CD4-positive, alpha-beta T cell (primary cell): ENCODE results near the gene COL4A6. TPM values are rescaled to one million over a fixed set of nuclear protein-coding genes. Genes with fewer than 3 reads are reported as not detected.

ENCODE experiments used
- ATAC-seq: fragments of 200-7000 bp; cut with Tn5 transposase; one replicate; pipeline ENCODE4 v1.10.0; 2022; ENCODE audit warnings: mild to moderate bottlenecking; ENCODE audit not compliant: poor library complexity
- CTCF ChIA-PET: fragments of 350-600 bp; sonication (Branson Sonifier 250); formaldehyde crosslinking; loops from one replicate; lab custom pipeline; 2021; ENCODE audit warnings: antibody characterized with exemption, inconsistent platforms; lab: Charles Lee
- POLR2A ChIA-PET: fragments of 350-600 bp; sonication (Branson Sonifier 250); formaldehyde crosslinking; loops from one replicate; lab custom pipeline; 2021; ENCODE audit warnings: antibody characterized with exemption, inconsistent platforms; lab: Charles Lee
- DNase-seq, 14 experiments: peaks; one replicate each; pipeline ENCODE4 v3.0.0-alpha.2; 2013 to 2020; ENCODE audit warnings: mixed read lengths in 2 of 14
- H3K27ac ChIP-seq, 2 donors: one replicate each; pipeline versions ENCODE4 v1.5.1 to v1.7.0; 2013; ENCODE audit warnings: low read length in 2 of 2, low read depth in 1 of 2, mild to moderate bottlenecking in 1 of 2
- H3K27me3 ChIP-seq, 2 experiments: 1 replicate in 1 of 2; 2 replicates in 1 of 2; pipeline versions ENCODE4 v1.6.1 to v1.7.0; 2013; ENCODE audit warnings: low read length in 2 of 2, control low read depth in 1 of 2, mild to moderate bottlenecking in 1 of 2, moderate library complexity in 1 of 2; ENCODE audit not compliant: insufficient read depth in 2 of 2, control insufficient read depth in 1 of 2
- H3K36me3 ChIP-seq: one replicate; pipeline ENCODE4 v1.6.1; 2013; ENCODE audit warnings: low read length, control low read depth; ENCODE audit not compliant: insufficient read depth
- H3K4me1 ChIP-seq: one replicate; pipeline ENCODE4 v1.6.1; 2013; ENCODE audit warnings: low read length, control low read depth; ENCODE audit not compliant: insufficient read depth
- H3K4me3 ChIP-seq: one replicate; pipeline ENCODE4 v1.5.1; 2013; ENCODE audit warnings: mild to moderate bottlenecking, low read length, moderate library complexity
- H3K9me3 ChIP-seq, 2 experiments: 1 replicate in 1 of 2; 2 replicates in 1 of 2; pipeline versions ENCODE4 v1.6.1 to v1.7.0; 2013; ENCODE audit warnings: low read length in 2 of 2, mild to moderate bottlenecking in 2 of 2, control low read depth in 1 of 2, moderate library complexity in 1 of 2; ENCODE audit not compliant: control insufficient read depth in 1 of 2, insufficient read depth in 1 of 2
- H3K27ac Mint-ChIP-seq: one replicate; pipeline ENCODE4 v1.8.0; 2020; ENCODE audit warnings: mixed read lengths
- H3K27me3 Mint-ChIP-seq: one replicate; pipeline ENCODE4 v1.8.0; 2021; ENCODE audit warnings: mixed read lengths
- H3K36me3 Mint-ChIP-seq: one replicate; pipeline ENCODE4 v1.8.0; 2021; ENCODE audit warnings: low read depth, mixed read lengths
- H3K4me1 Mint-ChIP-seq: one replicate; pipeline ENCODE4 v1.8.0; 2021; ENCODE audit warnings: low read depth, mixed read lengths
- H3K4me3 Mint-ChIP-seq: one replicate; pipeline ENCODE4 v1.8.0; 2020; ENCODE audit warnings: mild to moderate bottlenecking, mixed read lengths
- H3K9me3 Mint-ChIP-seq: one replicate; pipeline ENCODE4 v1.8.0; 2020; ENCODE audit warnings: mixed read lengths
- CTCF ChIP-seq: fragments of 200-600 bp; IDR thresholded peaks from one replicate; pipeline ENCODE4 v1.8.0; 2022; ENCODE audit warnings: antibody characterized with exemption, mild to moderate bottlenecking
- intact Hi-C, 2 experiments: fragments of 100-400 bp; cut with DNase I in 1 of 2; cut with micrococcal nuclease in 1 of 2; formaldehyde crosslinking; loops; one replicate each; pipeline versions ENCODE4 v1.15.1 to v1.9.0; 2023 to 2025; cut with DNase I, micrococcal nuclease
- total RNA-seq, 174 experiments: library from RNA in 2 of 174; stranded (reverse) in 2 of 174; gene quantifications; one replicate each; pipeline ENCODE4 v1.2.3 and lab custom pipeline; 2021 to 2026

The COL4A6 gene
- total RNA-seq, 2 experiments from 2014 or later: not detected

GRCh38 chrX:108186811-108187210, 251.4 kb downstream of the COL4A6 start:
- POLR2A ChIA-PET: no interaction called here
- intact Hi-C loops: no loop called here
- H3K27me3 Mint-ChIP-seq: no peaks in the 10 kb centered on the region
- H3K9me3 Mint-ChIP-seq: no peaks in the 10 kb centered on the region
- no peak overlapping the region for H3K27ac Mint-ChIP-seq
- H3K4me1 Mint-ChIP-seq: no peaks in the 10 kb centered on the region
- DNase-seq: no peak
- H3K36me3 ChIP-seq: no peaks in the 10 kb centered on the region
- no peaks in the 10 kb centered on the region for H3K36me3 Mint-ChIP-seq
- no peak overlapping the region for H3K4me3 Mint-ChIP-seq
- ATAC-seq: no peak
- no peak overlapping the region for H3K4me3 ChIP-seq
- CTCF ChIA-PET: no interaction called here
- no peak overlapping the region for H3K27ac ChIP-seq
- TF ChIP-seq CTCF: no peak
- no peaks in the 10 kb centered on the region for H3K4me1 ChIP-seq
- no peaks in the 10 kb centered on the region for H3K9me3 ChIP-seq
- H3K27me3 ChIP-seq: no peaks in the 10 kb centered on the region

GRCh38 chrX:108178143-108178498, 260.1 kb downstream of the COL4A6 start:
- Histone ChIP-seq H3K36me3 (no peaks in the 10 kb centered on the region), H3K4me1 (no peaks in the 10 kb centered on the region), H3K9me3 (no peaks in the 10 kb centered on the region), H3K27me3 (no peaks in the 10 kb centered on the region), H3K27ac (no peak overlapping the region), H3K4me3 (no peak overlapping the region)
- Mint-ChIP-seq H3K27ac (no peak overlapping the region), H3K4me3 (no peak overlapping the region), H3K4me1 (no peaks in the 10 kb centered on the region), H3K9me3 (no peaks in the 10 kb centered on the region), H3K27me3 (no peaks in the 10 kb centered on the region), H3K36me3 (no peaks in the 10 kb centered on the region)
- no peak for ATAC-seq
- POLR2A ChIA-PET: no interaction called here
- no peak for DNase-seq
- CTCF ChIA-PET: no interaction called here
- intact Hi-C loops: no loop called here
- TF ChIP-seq CTCF: no peak

GRCh38 chrX:108177351-108178142, 260.7 kb downstream of the COL4A6 start:
- CTCF ChIA-PET: no interaction called here
- no peak for DNase-seq
- H3K9me3 Mint-ChIP-seq: no peaks in the 10 kb centered on the region

More at GRCh38 chrX:108177351-108178142, 260.7 kb downstream of the COL4A6 start:
- intact Hi-C loops: no loop called here
- no peaks in the 10 kb centered on the region for H3K9me3 ChIP-seq
- POLR2A ChIA-PET: no interaction called here
- Mint-ChIP-seq H3K4me1 (no peaks in the 10 kb centered on the region), H3K36me3 (no peaks in the 10 kb centered on the region), H3K27ac (no peak overlapping the region), H3K27me3 (no peaks in the 10 kb centered on the region), H3K4me3 (no peak overlapping the region)
- ATAC-seq: no peak
- no peak overlapping the region for H3K4me3 ChIP-seq
- no peak overlapping the region for H3K27ac ChIP-seq
- no peaks in the 10 kb centered on the region for H3K27me3 ChIP-seq
- no peaks in the 10 kb centered on the region for H3K36me3 ChIP-seq
- TF ChIP-seq CTCF: no peak
- H3K4me1 ChIP-seq: no peaks in the 10 kb centered on the region
